GM21529 (cell line): ENCODE measurements around the gene PAK2.
"Not testable (repeated sequence)": the region's sequence is repeated elsewhere in the genome, so short reads cannot be mapped to it uniquely, and the experiment has no call there.

Source experiments
- ATAC-seq: cut with Tn5 transposase; IDR thresholded peaks from one replicate; pipeline ENCODE4 v1.9.1; 2021; ENCODE audit not compliant: unreplicated experiment

Gene PAK2

DNA sequence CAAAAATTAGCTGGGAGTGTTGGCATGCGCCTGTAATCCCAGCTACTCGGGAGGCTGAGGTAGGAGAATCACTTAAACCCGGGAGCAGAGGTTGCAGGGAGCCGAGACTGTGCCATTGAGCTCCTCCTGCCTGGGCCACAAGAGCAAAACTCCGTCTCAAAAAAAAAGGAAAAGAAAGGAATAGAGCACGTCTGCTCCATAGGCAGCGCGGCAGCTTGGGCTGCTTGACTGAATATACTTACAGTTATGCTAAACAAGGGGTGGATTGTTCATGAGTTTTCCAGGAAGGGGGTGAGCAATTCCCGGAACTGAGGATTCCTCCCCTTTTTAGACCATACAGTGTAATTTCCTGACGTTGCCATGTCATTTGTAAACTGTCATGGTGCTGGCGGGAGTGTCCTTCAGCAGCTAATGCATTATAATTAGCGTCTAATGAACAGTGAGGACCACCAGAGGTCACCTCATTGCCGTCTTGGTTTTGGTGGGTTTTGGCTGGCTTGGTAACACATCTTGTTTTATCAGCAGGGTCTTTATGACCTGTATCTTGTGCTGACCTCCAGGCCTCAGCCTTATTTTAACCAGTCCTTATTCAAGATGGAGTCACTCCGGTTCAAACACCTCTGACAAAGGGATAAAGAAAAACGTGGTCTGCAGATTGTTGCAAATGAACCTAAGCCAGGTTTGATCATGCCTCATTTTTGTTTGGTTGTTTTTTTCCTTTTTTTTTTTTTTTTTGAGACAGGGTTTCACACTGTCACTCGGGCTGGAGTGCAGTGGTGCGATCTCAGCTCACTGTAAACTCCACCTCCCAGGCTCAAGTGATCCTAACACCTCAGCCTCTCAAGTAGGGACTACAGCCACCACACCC, 103.1 kb downstream of the PAK2 start:
- ATAC-seq = no peak

DNA sequence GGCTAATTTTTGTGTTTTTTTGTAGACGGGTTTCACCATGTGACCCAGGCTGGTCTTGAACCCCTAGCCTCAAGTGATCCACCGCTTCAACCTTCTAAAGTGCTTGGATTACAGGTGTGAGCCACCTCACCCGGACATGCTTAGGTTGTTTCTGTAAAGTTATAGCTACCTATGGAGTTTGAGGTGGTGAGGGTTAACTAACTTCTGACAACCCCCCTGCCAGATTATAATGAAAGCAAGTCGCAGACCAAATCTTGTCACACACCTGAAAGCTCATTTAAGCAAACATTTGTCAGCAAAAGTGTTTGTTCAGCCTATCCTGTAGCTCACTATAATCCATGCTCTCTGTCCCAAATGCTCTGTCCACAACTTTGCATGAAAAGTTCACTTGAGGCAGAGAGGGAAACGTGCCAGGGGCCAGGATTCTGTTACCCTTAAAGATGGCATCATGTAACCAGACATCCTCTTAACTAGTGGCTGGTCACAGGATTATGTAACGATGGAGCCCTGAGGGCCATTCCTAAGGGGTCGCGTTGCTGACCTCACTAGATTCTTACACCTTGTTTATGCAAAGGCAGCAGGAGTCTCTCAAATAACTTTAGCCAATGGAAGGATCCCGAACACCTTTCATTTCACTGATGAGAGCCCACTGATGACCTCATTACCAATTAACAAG, 103.9 kb downstream of the PAK2 start:
- no peak for ATAC-seq

DNA sequence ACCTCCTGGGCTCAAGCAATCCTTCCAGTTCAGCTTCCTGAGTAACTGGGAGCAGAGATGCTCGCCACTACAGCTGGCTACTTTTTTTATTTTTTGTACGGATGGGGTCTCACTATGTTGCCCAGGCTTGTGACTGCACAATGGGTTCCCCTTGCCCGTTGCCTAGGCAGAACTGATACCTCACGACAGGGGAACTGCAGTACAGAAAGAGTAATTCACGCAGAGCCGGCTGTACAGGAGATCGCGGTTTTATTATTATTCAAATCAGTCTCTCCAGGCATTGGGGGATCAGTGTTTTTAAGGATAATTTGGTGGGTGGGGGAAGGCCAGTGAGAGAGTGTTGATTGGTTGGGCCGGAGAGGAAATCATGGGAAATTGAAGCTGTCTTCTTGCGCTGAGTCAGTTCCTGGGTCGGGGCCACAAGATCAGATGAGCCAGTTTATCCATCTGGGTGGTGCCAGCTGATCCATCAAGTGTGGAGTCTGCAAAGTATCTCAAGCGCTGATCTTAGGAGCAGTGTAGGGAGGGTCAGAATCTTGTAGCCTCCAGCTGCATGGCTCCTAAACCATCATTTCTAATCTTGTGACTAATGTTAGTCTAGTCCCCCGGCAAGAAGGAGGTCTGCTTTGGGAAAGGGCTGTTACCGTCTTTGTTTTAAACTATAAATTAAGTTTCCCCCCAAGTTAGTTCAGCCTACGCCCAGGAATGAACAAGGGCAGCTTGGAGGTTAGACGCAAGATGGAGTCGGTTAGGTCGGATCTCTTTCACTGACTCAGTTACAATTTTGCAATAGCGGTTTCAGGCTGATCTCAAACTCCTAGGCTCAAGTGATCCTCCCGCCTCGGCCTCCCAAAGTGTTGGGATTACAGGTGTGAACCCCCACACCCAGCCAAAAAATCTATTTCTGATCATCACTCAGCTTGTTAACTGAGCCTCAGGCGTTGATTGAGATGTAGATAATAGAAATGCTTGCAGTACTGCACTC, 104.9 kb downstream of the PAK2 start:
- ATAC-seq = not testable (repeated sequence)

DNA sequence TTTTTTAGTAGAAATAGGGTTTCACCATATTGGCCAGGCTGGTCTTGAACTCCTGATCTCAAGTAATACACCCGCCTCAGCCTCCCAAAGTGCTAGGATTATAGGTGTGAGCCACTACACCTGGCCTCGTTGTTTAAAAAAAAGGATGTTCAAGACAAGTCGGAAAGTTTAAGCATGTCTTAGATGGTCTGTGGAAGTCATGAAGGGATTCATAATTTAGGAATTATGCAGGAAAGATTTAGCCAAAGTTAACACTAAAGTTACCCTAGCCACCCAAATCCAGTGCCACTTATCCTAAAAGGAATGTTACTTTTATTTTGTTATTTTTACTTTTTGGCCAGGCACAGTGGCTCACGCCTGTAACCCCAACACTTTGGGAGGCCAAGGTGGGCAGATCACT, 108.7 kb downstream of the PAK2 start:
- ATAC-seq = not testable (repeated sequence)

DNA sequence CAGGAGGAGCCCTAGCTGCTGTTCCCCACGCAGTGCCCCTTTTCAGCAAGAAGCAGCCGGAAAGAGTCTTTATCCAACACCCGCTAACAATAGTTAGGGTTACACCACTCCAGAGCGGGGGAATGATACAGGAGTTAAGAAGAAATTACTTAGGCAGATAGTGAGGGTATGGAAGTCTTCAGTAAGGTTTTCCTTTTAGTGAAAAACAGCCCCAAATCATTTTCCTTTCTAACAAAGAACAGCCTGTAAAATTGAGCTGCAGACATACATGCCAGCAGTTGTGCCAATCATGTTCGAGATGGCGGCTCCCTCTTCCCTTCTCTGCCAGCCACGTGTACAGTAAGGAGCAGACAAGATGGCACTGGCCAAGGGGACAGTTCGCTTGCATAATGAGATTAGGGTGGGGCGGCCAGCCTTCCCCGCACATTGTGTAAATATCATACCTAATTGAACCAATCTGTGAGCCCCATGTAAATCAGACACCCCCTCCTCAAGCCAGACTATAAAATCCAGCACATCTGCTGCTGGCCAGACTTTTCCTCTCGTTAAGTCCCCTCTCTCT, 109.6 kb downstream of the PAK2 start:
- ATAC-seq = no peak

DNA sequence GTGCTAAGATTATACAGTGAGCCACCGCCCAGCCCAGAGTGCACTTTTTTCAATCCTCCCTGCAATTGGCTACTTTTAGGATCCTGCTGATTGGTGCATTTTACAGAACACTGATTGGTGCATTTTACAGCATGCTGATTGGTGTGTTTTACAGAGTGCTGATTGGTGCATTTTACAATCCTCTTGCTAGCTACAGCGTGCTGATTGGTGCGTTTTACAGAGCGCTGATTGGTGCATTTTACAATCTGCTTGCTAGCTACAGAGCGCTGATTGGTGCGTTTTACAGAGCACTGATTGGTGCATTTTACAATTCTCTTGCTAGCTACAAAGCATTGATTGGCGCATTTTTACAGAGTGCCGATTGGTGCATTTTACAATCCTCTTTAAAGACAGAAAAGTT, 123.3 kb downstream of the PAK2 start:
- ATAC-seq = not testable (repeated sequence)

DNA sequence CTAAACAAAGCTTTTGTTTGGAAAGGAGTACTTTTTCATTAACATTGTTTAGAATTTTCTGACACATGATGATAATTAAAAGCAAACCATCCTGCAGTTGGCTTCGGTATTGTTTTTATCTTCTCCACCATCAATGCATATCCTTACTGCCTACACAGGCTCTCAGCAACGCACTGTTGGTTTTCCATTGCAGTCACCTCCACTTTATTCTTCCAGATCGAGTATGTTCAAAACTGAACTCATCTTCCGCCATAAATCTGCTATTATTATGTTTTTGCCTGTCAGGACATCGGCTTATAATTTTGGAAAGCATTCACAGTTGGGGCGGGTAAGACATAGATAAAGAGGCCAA, 127.5 kb downstream of the PAK2 start:
- no peak for ATAC-seq

DNA sequence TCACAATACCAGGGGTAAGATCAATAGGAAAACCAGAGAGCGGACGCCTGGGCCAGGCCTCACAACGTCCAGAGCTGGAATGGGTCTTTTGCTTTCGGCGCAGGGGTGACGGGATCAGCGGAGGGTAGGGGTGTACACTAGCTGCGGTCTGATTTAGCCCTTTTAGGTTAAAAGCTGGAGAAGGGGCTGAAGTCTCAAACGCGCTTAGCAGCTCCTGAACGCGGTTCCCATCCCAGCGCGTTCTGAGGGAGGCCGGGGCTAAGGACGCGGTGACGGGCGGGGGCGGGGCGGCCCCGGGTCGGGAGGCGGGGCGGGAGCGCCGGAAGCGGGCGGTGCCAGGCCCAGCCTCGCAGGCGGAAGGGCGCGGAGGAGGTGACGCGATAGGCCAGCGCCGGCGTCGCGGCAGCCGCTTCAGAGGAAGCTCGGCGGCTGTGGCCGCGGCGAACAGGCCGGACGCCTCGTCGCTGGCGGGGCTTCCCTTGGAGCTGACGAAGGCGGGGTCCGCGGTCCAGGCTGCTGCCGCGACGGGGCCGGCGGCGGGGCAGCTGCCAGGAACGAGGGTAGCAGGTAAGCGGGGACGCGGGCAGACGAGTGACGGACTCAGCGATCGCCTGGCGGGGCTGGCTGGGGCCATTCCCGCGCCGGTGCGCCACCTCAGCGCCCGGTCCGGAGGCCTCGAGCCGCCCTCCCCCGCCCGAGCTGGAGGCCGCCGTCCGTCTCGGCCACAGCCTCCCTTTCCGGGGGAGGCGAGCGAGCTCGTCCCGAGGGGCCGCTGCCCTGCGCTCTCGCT, 128.0 kb downstream of the PAK2 start, which contains the start of gene SENP5:
TSS of gene SENP5 (plus strand) at position 414 of the 790 bp plus-strand sequence. CDS start 17,262 bp downstream, outside the sequence.
- ATAC-seq = peak; percentile 92

DNA sequence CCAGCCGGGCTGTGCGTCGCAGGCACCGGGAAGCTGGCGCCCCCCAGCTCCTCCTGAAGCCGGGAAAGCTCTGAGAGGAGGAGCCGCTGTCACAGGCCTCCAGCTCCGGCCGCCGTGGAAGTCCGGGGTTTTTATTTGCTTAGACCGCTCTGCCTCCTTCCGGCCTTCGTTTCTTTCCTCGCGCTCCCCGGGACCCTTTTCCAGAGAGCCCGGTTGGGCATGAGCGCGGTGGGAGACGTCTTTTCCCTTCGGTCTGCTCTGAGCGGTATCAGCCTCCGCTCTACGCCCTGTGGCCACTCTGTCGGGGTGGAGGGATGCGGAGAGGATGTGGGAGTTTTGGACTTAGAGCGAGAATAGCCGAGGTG, 128.6 kb downstream of the PAK2 start:
- ATAC-seq = peak; percentile 18

DNA sequence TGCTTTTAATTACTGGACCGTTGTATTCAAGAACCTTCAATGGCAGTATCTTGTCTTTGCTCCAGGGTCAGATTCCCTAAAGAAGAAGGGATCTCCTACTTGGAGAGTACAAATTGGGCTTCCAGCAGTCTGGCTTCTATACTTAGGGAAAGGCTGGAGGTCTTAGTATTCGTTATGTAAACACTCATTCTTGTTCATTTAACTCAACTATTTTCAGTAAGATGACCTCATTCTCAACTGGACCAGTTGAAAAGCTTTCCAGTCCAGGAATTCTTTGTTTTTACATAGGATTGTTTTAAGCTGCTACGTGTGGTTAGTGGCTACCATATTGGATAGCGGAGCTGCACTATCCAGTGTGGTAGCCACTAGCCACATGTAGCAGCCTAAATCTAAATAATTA, 132.7 kb downstream of the PAK2 start:
- no peak for ATAC-seq

DNA sequence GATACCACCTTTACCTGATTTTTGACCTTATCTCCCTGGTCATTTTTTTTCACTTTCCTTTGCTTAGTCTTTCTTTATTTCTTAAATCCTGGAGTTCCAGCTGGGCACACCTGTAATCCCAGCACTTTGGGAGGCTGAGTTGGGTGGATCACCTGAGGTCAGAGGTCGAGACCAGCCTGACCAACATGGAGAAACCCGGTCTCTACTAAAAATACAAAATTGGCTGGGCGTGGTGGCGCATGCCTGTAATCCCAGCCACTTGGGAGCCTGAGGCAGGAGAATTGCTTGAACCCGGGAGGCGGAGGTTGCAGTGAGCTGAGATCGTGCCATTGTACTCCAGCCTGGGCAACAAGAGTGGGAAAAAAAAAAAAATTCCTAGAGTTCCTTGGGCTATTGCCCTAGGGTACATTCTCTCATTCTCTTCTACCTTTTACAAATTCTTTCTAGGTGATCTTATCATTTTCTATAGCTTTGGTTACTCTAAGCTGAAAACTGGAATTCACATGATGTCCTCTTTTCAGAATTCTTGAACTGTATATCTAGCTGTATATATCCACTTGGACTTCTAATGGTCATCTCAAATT, 134.9 kb downstream of the PAK2 start:
- not testable (repeated sequence) for ATAC-seq

DNA sequence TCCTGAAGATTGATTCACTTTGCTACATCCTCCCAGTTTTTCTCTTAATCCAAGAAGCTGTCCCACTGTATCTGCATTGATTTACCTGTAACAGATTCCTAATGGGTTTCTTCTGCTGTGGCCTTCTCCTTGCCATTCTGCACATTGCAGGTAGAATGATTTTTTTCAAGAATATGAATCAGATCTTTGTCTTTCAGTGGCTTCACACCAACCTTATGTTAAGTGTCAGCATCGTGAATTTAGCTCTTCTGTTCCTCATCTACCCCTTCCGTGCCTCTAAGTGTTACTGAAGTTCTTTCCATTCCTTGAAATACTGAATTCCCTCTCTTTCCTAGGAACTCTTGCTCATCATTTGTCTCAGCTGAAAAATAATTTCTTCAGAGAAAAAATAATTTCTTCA, 135.6 kb downstream of the PAK2 start:
- no peak for ATAC-seq
